Progenitor cell of endocrine pancreas (in vitro differentiated cells): ENCODE results near the gene RAB40A. TPM values are rescaled to one million over a fixed set of nuclear protein-coding genes. Genes with fewer than 3 reads are reported as not detected.

Experiments
- DNase-seq: peaks from one replicate; pipeline ENCODE4 v3.0.0; 2021; ENCODE audit warnings: low spot score; ENCODE audit not compliant: unreplicated experiment
- H3K27ac Mint-ChIP-seq: 2 replicates; pipeline ENCODE4 v1.8.0; 2021; ENCODE audit warnings: mild to moderate bottlenecking, moderate library complexity, mixed read lengths
- H3K27me3 Mint-ChIP-seq: 2 replicates; pipeline ENCODE4 v1.8.0; 2021; ENCODE audit warnings: mixed read lengths
- H3K36me3 Mint-ChIP-seq: 2 replicates; pipeline ENCODE4 v1.8.0; 2022; ENCODE audit warnings: mixed read lengths; ENCODE audit not compliant: insufficient read depth
- H3K4me1 Mint-ChIP-seq: 2 replicates; pipeline ENCODE4 v1.8.0; 2021; ENCODE audit warnings: low read depth, mixed read lengths
- H3K4me3 Mint-ChIP-seq: 2 replicates; pipeline ENCODE4 v1.8.0; 2021; ENCODE audit warnings: low read depth, mild to moderate bottlenecking, moderate library complexity, mixed read lengths
- H3K9me3 Mint-ChIP-seq: 2 replicates; pipeline ENCODE4 v1.8.0; 2021; ENCODE audit warnings: low read depth, mixed read lengths
- long read RNA-seq: library from polyadenylated mRNA; unstranded; transcript quantifications from one replicate; pipeline ENCODE4 v2.0.0, GENCODE V29; 2020
- total RNA-seq: library from RNA; stranded (reverse); gene quantifications from 2 replicates; pipeline ENCODE4 v1.2.1, GENCODE V29; 2021
- TF ChIP-seq, protein P1 (sequence below): fragments of 200-600 bp; sonication (generic); IDR thresholded peaks from one replicate; pipeline ENCODE4 v1.5.0; 2021; ENCODE audit warnings: antibody characterized with exemption, mild to moderate bottlenecking; ENCODE audit not compliant: unreplicated experiment

RAB40A gene
- total RNA-seq = 0.89 and 0.98 TPM in 2 replicates
- long read RNA-seq = 0 reads

- Mint-ChIP-seq H3K27me3 (no peaks in the 10 kb centered on the region), H3K9me3 (peaks cover 3% of the 10 kb centered on the region)
Measured at GRCh38 chrX:103519389-103519788, at the start of gene RAB40A. TSS of gene RAB40A (minus strand) at chrX:103519489. CDS start at chrX:103500756, 18,733 bp downstream.

GRCh38 chrX:103565752-103566151 is 46.5 kb upstream of the RAB40A start:
- no peak overlapping the region for H3K4me3 Mint-ChIP-seq
- no peaks in the 10 kb centered on the region for H3K9me3 Mint-ChIP-seq
- no peak overlapping the region for H3K27ac Mint-ChIP-seq
- H3K4me1 Mint-ChIP-seq = no peaks in the 10 kb centered on the region
- TF ChIP-seq, protein P1, sequence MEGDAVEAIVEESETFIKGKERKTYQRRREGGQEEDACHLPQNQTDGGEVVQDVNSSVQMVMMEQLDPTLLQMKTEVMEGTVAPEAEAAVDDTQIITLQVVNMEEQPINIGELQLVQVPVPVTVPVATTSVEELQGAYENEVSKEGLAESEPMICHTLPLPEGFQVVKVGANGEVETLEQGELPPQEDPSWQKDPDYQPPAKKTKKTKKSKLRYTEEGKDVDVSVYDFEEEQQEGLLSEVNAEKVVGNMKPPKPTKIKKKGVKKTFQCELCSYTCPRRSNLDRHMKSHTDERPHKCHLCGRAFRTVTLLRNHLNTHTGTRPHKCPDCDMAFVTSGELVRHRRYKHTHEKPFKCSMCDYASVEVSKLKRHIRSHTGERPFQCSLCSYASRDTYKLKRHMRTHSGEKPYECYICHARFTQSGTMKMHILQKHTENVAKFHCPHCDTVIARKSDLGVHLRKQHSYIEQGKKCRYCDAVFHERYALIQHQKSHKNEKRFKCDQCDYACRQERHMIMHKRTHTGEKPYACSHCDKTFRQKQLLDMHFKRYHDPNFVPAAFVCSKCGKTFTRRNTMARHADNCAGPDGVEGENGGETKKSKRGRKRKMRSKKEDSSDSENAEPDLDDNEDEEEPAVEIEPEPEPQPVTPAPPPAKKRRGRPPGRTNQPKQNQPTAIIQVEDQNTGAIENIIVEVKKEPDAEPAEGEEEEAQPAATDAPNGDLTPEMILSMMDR = no peak
- no peaks in the 10 kb centered on the region for H3K36me3 Mint-ChIP-seq
- no peaks in the 10 kb centered on the region for H3K27me3 Mint-ChIP-seq
- no peak for DNase-seq

More at GRCh38 chrX:103519389-103519788, at the start of gene RAB40A:
- TF ChIP-seq, protein P1 = no peak
- no peak within 1 kb of the TSS for H3K4me3 Mint-ChIP-seq
- DNase-seq = no peak
- H3K4me1 Mint-ChIP-seq = no peaks in the 10 kb centered on the region
- no peak within 1 kb of the TSS for H3K27ac Mint-ChIP-seq
- H3K36me3 Mint-ChIP-seq = no peaks in the 10 kb centered on the region

GRCh38 chrX:103565197-103565596 is 45.9 kb upstream of the RAB40A start:
- H3K4me1 Mint-ChIP-seq = no peaks in the 10 kb centered on the region
- TF ChIP-seq, protein P1 = no peak
- H3K9me3 Mint-ChIP-seq = no peaks in the 10 kb centered on the region
- H3K27me3 Mint-ChIP-seq = no peaks in the 10 kb centered on the region
- H3K36me3 Mint-ChIP-seq = no peaks in the 10 kb centered on the region
- H3K4me3 Mint-ChIP-seq = no peak overlapping the region
- DNase-seq = no peak
- H3K27ac Mint-ChIP-seq = no peak overlapping the region

DNA sequence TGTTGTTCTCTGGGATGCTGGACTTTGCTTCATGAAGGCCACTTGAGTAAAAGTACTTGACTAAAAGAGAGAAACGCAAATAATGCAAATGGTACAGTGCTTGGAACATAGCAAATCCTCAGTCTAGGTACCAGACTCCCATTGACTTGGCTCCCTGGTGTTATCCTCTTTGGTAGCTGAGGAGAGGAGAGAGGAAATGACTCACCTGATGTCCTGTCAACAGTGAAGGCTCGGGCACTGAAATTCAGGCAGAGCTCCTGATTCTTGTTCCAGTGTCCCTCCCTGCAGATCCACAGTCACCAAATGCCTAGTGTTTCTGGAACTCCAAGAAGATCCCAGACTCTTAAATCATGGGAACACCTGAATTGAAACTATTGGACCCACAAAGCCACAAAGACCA is 43.5 kb upstream of the RAB40A start:
- no peak for DNase-seq
- no peaks in the 10 kb centered on the region for H3K9me3 Mint-ChIP-seq
- TF ChIP-seq, protein P1 = no peak
- no peak overlapping the region for H3K27ac Mint-ChIP-seq
- no peak overlapping the region for H3K4me3 Mint-ChIP-seq
- H3K36me3 Mint-ChIP-seq = no peaks in the 10 kb centered on the region
- H3K27me3 Mint-ChIP-seq = no peaks in the 10 kb centered on the region
- no peaks in the 10 kb centered on the region for H3K4me1 Mint-ChIP-seq

GRCh38 chrX:103560256-103560655 is 41.0 kb upstream of the RAB40A start:
- DNase-seq = no peak
- TF ChIP-seq, protein P1 = no peak
- H3K36me3 Mint-ChIP-seq = no peaks in the 10 kb centered on the region
- H3K4me3 Mint-ChIP-seq = no peak overlapping the region
- no peak overlapping the region for H3K27ac Mint-ChIP-seq
- H3K9me3 Mint-ChIP-seq = no peaks in the 10 kb centered on the region
- no peaks in the 10 kb centered on the region for H3K27me3 Mint-ChIP-seq
- H3K4me1 Mint-ChIP-seq = peaks cover 2% of the 10 kb centered on the region
